AG04449 (cell line): ENCODE measurements around the gene RPS6KA5.
"Not testable (repeated sequence)": the region's sequence is repeated elsewhere in the genome, so short reads cannot be mapped to it uniquely, and the experiment has no call there.

Source experiments
- CTCF ChIA-PET: fragments of 350-600 bp; formaldehyde crosslinking; extraction: SDS; loops from one replicate; lab custom pipeline; 2021; ENCODE audit warnings: antibody characterized with exemption; lab: Yijun Ruan, JAX
- POLR2A ChIA-PET: fragments of 400-600, 350-600 bp; formaldehyde crosslinking; extraction: SDS; loops from one replicate; lab custom pipeline; 2020; ENCODE audit warnings: antibody characterized with exemption, inconsistent platforms; lab: Yijun Ruan, JAX
- DNase-seq: peaks from one replicate; pipeline ENCODE4 v3.0.0-alpha.2; 2010; ENCODE audit warnings: low read depth, low spot score
- H3K4me3 ChIP-seq: 2 replicates; pipeline ENCODE4 v1.5.1; 2011; ENCODE audit warnings: low read depth, mild to moderate bottlenecking, control low read depth, low read length
- CTCF ChIP-seq: IDR thresholded peaks from one replicate; pipeline ENCODE4 v1.5.1; 2011; ENCODE audit warnings: mild to moderate bottlenecking, moderate library complexity, low read length, control low read depth, inconsistent platforms; ENCODE audit not compliant: insufficient read depth; ENCODE audit errors: missing control alignments

RPS6KA5 gene

GRCh38 chr14:90940318-90940962, 120.0 kb downstream of the RPS6KA5 start:
- TF ChIP-seq CTCF: no peak
- H3K4me3 ChIP-seq: no peak overlapping the region
- DNase-seq: no peak
- ChIA-PET CTCF (no interaction called here), POLR2A (no interaction called here)

- H3K4me3 ChIP-seq, POLR2A ChIA-PET, DNase-seq, CTCF ChIA-PET: not testable (repeated sequence)
Observed at GRCh38 chr14:90939252-90939795, 121.1 kb downstream of the RPS6KA5 start.

- CTCF ChIA-PET: no interaction called here
- no peak overlapping the region for H3K4me3 ChIP-seq
- DNase-seq: no peak
- POLR2A ChIA-PET: no interaction called here
- TF ChIP-seq CTCF: no peak
Observed at GRCh38 chr14:90938615-90939014, 121.8 kb downstream of the RPS6KA5 start.

GRCh38 chr14:90936757-90937440, 123.5 kb downstream of the RPS6KA5 start:
- no peak for DNase-seq
- CTCF ChIA-PET: no interaction called here
- TF ChIP-seq CTCF: no peak
- H3K4me3 ChIP-seq: no peak overlapping the region
- POLR2A ChIA-PET: no interaction called here

GRCh38 chr14:90924621-90925340, 135.7 kb downstream of the RPS6KA5 start:
- ChIA-PET POLR2A (no interaction called here), CTCF (interaction anchor here (1.0 to 1.5 kb wide), 2 partner anchors 248 to 253 kb away, joined by 3 to 4 read pairs; no protein-coding TSS in a partner anchor)
- DNase-seq: no peak
- H3K4me3 ChIP-seq: no peak overlapping the region
- no peak for TF ChIP-seq CTCF

- no peak overlapping the region for H3K4me3 ChIP-seq
- ChIA-PET CTCF (interaction anchor here (1.2 to 1.4 kb wide), 2 partner anchors 19 to 252 kb away, joined by 4 to 6 read pairs; no protein-coding TSS in a partner anchor), POLR2A (no interaction called here)
- no peak for DNase-seq
- TF ChIP-seq CTCF: no peak
Observed at GRCh38 chr14:90922141-90922540, 138.3 kb downstream of the RPS6KA5 start.
